HUES6 (cell line): ENCODE data around the gene STATH.

ENCODE experiments used
- H3K27ac ChIP-seq: 2 replicates; pipeline ENCODE4 v1.7.0; 2013; ENCODE audit warnings: low read depth, mild to moderate bottlenecking, low read length, inconsistent platforms
- H3K27me3 ChIP-seq: 2 replicates; pipeline ENCODE4 v1.6.1; 2013; ENCODE audit warnings: low read length; ENCODE audit not compliant: control insufficient read depth, insufficient read depth
- H3K36me3 ChIP-seq: 2 replicates; pipeline ENCODE4 v1.6.1; 2013; ENCODE audit warnings: low read length; ENCODE audit not compliant: control insufficient read depth, insufficient read depth
- H3K4me1 ChIP-seq: 2 replicates; pipeline ENCODE4 v1.6.1; 2013; ENCODE audit warnings: low read length; ENCODE audit not compliant: control insufficient read depth, insufficient read depth
- H3K4me3 ChIP-seq: 2 replicates; pipeline ENCODE4 v1.5.1; 2013; ENCODE audit warnings: low read depth, low read length
- H3K9ac ChIP-seq: one replicate; pipeline ENCODE4 v1.6.1; 2013; ENCODE audit warnings: mild to moderate bottlenecking, low read length
- H3K9me3 ChIP-seq: 2 replicates; pipeline ENCODE4 v1.6.1; 2013; ENCODE audit warnings: low read depth, low read length; ENCODE audit not compliant: control insufficient read depth, insufficient read depth

The STATH gene, protein sequence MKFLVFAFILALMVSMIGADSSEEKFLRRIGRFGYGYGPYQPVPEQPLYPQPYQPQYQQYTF

GRCh38 chr4:69995526-69996016 lies at the start of gene STATH:
Gene STATH (plus strand): TSS chr4:69995966. CDS start chr4:69998438, 2,472 bp downstream.
- Histone ChIP-seq H3K9ac (no peak within 1 kb of the TSS), H3K36me3 (no peaks in the 10 kb centered on the region), H3K9me3 (no peaks in the 10 kb centered on the region), H3K4me3 (no peak within 1 kb of the TSS), H3K27ac (no peak within 1 kb of the TSS), H3K4me1 (no peaks in the 10 kb centered on the region), H3K27me3 (no peaks in the 10 kb centered on the region)

- no peaks in the 10 kb centered on the region for H3K9me3 ChIP-seq
- H3K27ac ChIP-seq, result no peak overlapping the region
- H3K4me3 ChIP-seq, result no peak overlapping the region
- no peaks in the 10 kb centered on the region for H3K27me3 ChIP-seq
- H3K36me3 ChIP-seq, result no peaks in the 10 kb centered on the region
- no peaks in the 10 kb centered on the region for H3K4me1 ChIP-seq
- no peak overlapping the region for H3K9ac ChIP-seq
These were observed 44.2 kb upstream of the STATH start for GRCh38 chr4:69951602-69952001.

GRCh38 chr4:69957209-69957608 lies 38.6 kb upstream of the STATH start:
- Histone ChIP-seq H3K4me3 (no peak overlapping the region), H3K36me3 (no peaks in the 10 kb centered on the region)

DNA sequence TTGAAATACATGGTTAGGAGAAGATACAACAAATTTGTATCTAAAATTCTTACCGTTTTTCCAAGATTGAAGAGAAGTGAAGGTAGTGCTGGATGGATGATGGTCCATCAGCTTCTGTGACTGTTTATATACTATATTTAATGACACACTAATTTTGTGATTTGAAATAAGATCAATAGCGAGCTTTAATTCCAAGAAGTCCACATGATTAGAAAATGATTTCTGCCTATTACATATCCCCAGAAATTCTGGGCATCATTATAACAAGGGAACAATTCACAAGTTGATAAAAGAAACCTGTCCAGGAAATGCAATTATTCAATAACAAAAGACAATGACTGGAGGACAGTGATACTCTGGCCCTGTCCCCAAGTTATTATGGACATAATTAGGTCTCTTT lies 30.1 kb upstream of the STATH start, which contains the start of gene CSN2:
Gene CSN2, minus strand, starts transcription at position 101 of the 400 bp plus-strand sequence. CDS start 4,733 bp downstream, outside the sequence.
- Histone ChIP-seq H3K27ac (no peak within 1 kb of the TSS), H3K4me3 (no peak within 1 kb of the TSS), H3K4me1 (no peaks in the 10 kb centered on the region), H3K9me3 (no peaks in the 10 kb centered on the region), H3K9ac (no peak within 1 kb of the TSS), H3K36me3 (no peaks in the 10 kb centered on the region), H3K27me3 (no peaks in the 10 kb centered on the region)

More at GRCh38 chr4:69957209-69957608, 38.6 kb upstream of the STATH start:
- Histone ChIP-seq H3K27me3 (no peaks in the 10 kb centered on the region), H3K4me1 (no peaks in the 10 kb centered on the region), H3K27ac (no peak overlapping the region), H3K9me3 (no peaks in the 10 kb centered on the region), H3K9ac (no peak overlapping the region)

GRCh38 chr4:69970071-69970470 lies 25.7 kb upstream of the STATH start:
- Histone ChIP-seq H3K4me3 (no peak overlapping the region), H3K27ac (no peak overlapping the region), H3K9ac (no peak overlapping the region), H3K9me3 (no peaks in the 10 kb centered on the region), H3K4me1 (no peaks in the 10 kb centered on the region), H3K27me3 (no peaks in the 10 kb centered on the region), H3K36me3 (no peaks in the 10 kb centered on the region)

- H3K27me3 ChIP-seq, result no peaks in the 10 kb centered on the region
- H3K4me3 ChIP-seq, result no peak overlapping the region
- H3K4me1 ChIP-seq, result no peaks in the 10 kb centered on the region
- no peaks in the 10 kb centered on the region for H3K9me3 ChIP-seq
- no peaks in the 10 kb centered on the region for H3K36me3 ChIP-seq
- no peak overlapping the region for H3K9ac ChIP-seq
- no peak overlapping the region for H3K27ac ChIP-seq
These were observed 21.1 kb upstream of the STATH start for GRCh38 chr4:69974631-69975030.

DNA sequence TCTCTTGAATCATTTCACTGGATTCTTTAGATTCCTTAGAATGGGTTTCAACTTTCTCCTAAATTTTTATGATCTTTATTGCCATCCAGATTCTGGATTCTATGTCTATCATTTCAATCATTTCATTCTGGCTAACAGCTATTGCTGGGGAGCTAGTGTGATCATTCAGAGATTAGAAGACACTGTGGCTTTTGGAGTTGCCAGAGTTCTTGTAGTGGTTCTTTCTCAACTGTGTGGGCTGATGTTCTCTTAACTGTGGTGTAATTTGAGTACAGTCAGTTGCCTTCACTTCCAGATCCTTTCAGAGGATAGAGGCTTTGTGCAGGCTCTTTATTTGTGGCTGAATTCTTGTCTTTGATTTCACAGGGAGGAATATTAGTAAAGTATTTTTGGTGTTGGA lies 18.2 kb upstream of the STATH start:
- no peak overlapping the region for H3K4me3 ChIP-seq
- no peaks in the 10 kb centered on the region for H3K9me3 ChIP-seq
- no peak overlapping the region for H3K9ac ChIP-seq
- H3K4me1 ChIP-seq, result no peaks in the 10 kb centered on the region
- no peaks in the 10 kb centered on the region for H3K36me3 ChIP-seq
- no peaks in the 10 kb centered on the region for H3K27me3 ChIP-seq
- H3K27ac ChIP-seq, result no peak overlapping the region

GRCh38 chr4:69984030-69984443 lies 11.7 kb upstream of the STATH start:
- no peaks in the 10 kb centered on the region for H3K9me3 ChIP-seq
- H3K4me1 ChIP-seq, result peaks cover 5% of the 10 kb centered on the region; the same call in 1 of the 2 replicates
- no peak overlapping the region for H3K9ac ChIP-seq
- no peaks in the 10 kb centered on the region for H3K27me3 ChIP-seq
- no peaks in the 10 kb centered on the region for H3K36me3 ChIP-seq
- H3K4me3 ChIP-seq, result no peak overlapping the region
- H3K27ac ChIP-seq, result no peak overlapping the region

- no peak overlapping the region for H3K4me3 ChIP-seq
- peaks cover 5% of the 10 kb centered on the region; the same call in 1 of the 2 replicates for H3K4me1 ChIP-seq
- H3K9me3 ChIP-seq, result no peaks in the 10 kb centered on the region
- H3K27ac ChIP-seq, result no peak overlapping the region
- H3K9ac ChIP-seq, result no peak overlapping the region
- H3K27me3 ChIP-seq, result no peaks in the 10 kb centered on the region
- H3K36me3 ChIP-seq, result no peaks in the 10 kb centered on the region
These were observed 9.1 kb upstream of the STATH start for GRCh38 chr4:69986663-69987062.

DNA sequence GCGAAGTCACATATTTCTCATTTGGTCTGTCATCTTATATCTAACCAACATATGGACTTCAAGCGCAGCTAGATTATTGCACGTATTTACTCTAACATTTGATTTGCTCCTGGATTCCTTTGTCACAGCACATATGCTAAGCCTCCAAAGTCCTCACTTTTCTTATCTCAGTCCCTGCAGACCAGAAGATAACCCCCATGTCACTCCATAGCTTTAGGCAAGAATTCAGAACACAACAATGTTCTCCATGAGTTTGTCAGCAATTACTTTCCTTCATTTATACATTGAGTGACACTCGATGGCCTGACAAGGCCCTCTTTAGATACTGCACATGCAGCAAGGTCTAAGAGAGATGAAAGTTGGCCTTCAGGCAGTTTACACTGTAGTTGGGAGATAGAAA lies 4.8 kb upstream of the STATH start:
- no peaks in the 10 kb centered on the region for H3K27me3 ChIP-seq

DNA sequence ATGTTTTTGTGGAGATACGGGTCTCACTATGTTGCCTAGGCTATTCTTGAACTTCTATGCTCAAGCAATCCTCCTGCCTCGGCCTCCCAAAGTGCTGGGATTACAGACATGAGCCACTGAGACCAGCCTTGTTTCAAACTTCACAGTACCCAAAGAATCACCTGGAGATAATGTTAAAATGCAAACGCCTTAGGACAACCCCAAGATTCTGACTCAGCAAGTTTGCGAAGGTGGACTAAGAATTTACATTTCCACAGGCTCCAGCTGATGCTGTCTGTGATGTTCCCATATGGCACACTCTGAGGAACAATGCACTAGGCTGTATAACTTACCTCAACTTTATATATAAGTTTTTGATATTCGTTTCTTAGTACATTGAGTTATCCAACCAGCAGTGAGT lies 984 bp upstream of the STATH start:
- no peak overlapping the region for H3K9ac ChIP-seq
- no peaks in the 10 kb centered on the region for H3K27me3 ChIP-seq
- no peaks in the 10 kb centered on the region for H3K9me3 ChIP-seq
- H3K27ac ChIP-seq, result no peak overlapping the region
- H3K4me1 ChIP-seq, result no peaks in the 10 kb centered on the region
- no peaks in the 10 kb centered on the region for H3K36me3 ChIP-seq
- no peak overlapping the region for H3K4me3 ChIP-seq

More for the DNA sequence above, 4.8 kb upstream of the STATH start:
- H3K4me3 ChIP-seq, result no peak overlapping the region
- H3K4me1 ChIP-seq, result no peaks in the 10 kb centered on the region
- no peaks in the 10 kb centered on the region for H3K36me3 ChIP-seq
- H3K27ac ChIP-seq, result no peak overlapping the region
- H3K9me3 ChIP-seq, result no peaks in the 10 kb centered on the region
- H3K9ac ChIP-seq, result no peak overlapping the region
